GM21515 (cell line): Measurements from ENCODE around the gene CCR7.
"Not testable (repeated sequence)": the region's sequence is repeated elsewhere in the genome, so short reads cannot be mapped to it uniquely, and the experiment has no call there.

ENCODE experiments used
- ATAC-seq: cut with Tn5 transposase; IDR thresholded peaks from one replicate; pipeline ENCODE4 v1.9.1; 2021; ENCODE audit not compliant: unreplicated experiment

CCR7 gene

DNA sequence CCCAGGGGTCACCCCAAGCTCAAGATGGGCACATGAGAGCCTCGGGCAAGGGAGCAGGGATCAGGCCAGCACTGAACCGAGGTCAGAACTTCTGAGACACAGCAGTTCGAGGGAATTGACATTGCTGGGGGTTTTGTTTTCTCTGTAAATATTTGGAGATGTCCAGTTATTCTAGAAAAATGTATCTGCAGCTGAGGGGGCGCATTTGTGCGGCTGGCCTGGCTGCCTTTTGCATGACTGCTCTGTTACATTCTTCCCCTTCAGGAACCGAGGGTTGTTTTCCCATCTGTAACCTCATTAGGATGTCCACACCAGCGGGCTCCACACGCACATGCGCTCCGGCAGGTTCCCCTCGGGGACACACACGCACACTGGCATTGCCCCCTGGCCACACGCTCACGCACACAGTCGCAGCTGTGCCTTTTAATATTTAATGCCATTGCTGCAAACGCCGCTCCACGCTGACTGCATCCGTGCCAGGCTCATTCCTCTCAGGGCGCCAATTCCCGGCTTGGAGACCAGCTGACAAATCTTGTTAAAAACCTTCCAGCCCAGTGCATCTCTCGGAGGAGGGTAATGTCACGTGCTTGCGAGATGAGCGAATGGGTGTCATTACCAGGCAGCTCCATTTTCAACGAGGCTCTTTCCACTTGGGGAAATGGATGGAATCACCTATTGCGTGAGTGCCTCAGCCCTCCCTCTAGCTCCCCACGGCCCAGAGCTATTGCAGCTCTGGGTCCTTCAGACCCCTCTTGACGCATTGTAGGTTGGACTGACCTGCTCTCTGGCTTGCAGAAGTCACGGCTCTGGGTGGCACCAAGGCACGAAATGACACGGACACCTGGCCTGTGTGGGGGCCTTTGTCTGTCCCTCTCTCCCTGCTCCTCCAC is 13.1 kb downstream of the CCR7 start:
- no peak for ATAC-seq

GRCh38 chr17:40551091-40551878 is 14.0 kb downstream of the CCR7 start:
- ATAC-seq = no peak

DNA sequence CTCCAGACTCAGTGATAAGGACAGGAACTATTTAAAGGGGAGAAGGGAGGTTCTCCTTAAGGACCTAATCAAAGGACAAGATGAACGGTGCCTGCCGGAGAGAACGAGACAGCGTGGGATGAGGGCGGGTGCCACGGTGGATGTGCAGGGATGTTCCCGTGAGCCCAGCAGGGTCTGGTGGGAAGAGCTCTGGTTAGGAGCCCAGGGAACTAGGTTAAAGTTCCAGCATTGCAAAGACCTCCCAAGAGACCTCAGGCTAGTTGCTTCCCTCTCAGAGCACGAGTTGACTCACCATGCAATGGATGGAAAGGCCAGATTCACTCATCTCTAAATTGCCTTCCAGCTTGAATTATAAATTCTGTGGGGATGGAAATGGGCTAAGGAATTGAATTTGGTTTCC is 14.7 kb downstream of the CCR7 start:
- no peak for ATAC-seq

- ATAC-seq = no peak
These were observed 16.1 kb downstream of the CCR7 start for GRCh38 chr17:40548982-40549685.

DNA sequence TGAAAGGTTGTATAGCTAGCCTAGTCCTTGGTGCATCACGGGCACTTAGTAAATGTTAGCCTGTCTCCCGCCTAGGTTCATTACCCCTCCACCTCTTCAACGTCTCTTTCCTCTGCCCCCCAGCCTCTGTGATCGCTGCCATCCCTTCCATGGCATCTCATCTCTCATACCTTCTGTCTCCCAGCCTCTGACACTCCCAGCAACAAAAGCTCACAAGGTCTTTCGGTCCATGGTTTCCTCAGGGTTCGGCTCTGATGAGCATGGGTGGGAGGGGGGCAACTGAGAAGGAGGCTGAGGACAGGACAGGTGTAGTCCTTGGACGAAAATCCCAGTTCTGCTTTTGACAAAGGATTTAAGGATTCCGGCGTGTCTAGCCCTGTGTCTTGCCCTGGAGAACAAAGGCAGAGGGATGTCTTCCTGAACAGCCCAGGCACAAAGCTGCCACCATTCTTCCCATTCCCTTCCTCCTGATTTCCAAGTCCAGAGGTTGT is 16.7 kb downstream of the CCR7 start:
- no peak for ATAC-seq

- no peak for ATAC-seq
These were observed 17.3 kb downstream of the CCR7 start for GRCh38 chr17:40547785-40548478.

GRCh38 chr17:40547079-40547784 is 18.0 kb downstream of the CCR7 start:
- ATAC-seq = no peak

DNA sequence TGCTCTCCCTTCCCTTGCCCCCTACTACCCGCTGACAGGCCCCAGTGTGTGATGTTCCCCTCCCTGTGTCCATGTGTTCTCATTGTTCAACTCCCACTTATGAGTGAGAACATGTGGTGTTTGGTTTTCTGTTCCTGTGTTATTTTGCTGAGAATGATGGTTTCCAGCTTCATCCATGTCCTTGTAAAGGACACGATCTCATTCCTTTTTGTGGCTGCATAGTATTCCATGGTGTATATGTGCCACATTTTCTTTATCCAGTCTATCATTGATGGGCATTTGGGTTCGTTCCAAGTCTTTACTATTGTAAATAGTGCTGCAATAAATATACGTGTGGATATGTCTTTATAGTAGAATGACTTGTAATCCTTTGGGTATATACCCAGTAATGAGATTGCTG is 18.8 kb downstream of the CCR7 start:
- not testable (repeated sequence) for ATAC-seq

GRCh38 chr17:40545660-40546059 is 19.6 kb downstream of the CCR7 start:
- no peak for ATAC-seq

GRCh38 chr17:40542558-40543411 is 22.5 kb downstream of the CCR7 start:
- ATAC-seq = no peak

- no peak for ATAC-seq
These were observed 23.3 kb downstream of the CCR7 start for GRCh38 chr17:40541873-40542557.

DNA sequence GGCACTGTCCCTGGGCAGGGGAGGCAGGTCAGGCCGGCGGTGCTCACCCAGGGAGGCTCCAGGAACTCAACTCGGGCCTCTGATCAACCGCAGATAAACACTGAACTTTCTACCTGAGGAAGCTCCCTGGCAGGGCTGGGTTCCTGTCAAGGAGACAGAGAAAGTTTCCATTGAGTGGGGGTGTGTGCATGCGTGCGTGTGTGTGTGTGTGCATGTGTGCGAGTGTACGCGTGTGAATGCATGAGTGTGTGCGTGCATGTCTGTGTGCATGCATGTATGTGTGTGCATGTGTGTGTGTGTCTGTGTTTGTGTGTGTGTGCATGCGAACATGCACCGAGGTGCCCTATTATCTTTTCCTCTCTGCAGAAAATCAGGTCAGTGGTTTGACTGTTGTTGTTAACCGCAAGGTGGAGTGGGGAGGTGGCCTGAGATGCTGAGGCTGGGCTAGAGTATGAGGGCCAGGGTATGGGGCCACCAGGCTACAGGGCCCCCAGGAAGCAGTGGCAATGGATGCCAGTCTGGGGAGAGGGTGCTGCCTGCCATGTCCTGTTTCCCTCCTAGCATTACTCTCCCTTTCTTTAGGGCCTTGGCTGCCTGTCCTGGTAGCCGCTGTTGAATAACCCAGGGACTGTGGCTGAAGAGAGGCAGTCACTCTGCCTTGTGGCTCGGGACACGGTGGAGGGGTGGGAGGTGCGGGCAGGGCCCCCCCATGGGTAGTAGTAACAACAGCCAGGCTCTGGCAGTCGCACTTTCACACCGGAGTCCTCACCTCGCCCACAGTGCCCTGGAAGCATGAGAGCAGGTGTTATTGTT is 24.0 kb downstream of the CCR7 start:
- no peak for ATAC-seq

DNA sequence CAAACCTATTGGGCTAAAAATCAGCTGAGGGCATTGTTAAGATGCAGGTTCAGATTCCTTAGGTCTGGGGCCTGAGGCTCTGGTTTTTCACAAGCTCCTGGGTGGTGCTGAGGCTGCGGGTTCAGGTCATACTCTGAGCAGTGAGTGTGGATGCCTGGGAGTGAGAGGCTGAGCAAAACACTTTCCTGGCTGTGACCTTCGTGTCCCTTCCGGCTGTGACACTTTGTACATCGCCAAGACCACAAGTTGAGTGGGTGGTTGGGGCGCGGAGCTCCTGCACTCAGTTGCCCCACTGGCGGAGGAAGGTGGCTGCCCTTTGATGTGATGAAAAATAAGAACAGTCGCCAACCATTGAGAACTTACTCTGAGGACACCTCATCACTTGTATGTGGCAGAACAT is 24.8 kb downstream of the CCR7 start:
- ATAC-seq = no peak

- ATAC-seq = no peak
These were observed 25.4 kb downstream of the CCR7 start for GRCh38 chr17:40539711-40540411.

- no peak for ATAC-seq
These were observed 26.2 kb downstream of the CCR7 start for GRCh38 chr17:40538936-40539705.
